DMS79 (cell line): ENCODE data around the gene ZBTB40.
A peak's percentile ranks its signal among the peaks of the same experiment; 100 is the strongest.

Experiments
- DNase-seq: peaks from one replicate; lab custom pipeline; 2025; lab: John Stamatoyannopoulos, UW

The ZBTB40 gene

GRCh38 chr1:22556391-22557104 lies 104.9 kb downstream of the ZBTB40 start:
- DNase-seq: no peak

GRCh38 chr1:22557341-22557950 lies 105.8 kb downstream of the ZBTB40 start:
- no peak for DNase-seq

- peak; percentile 2 for DNase-seq
Observed at GRCh38 chr1:22562584-22563583, 111.2 kb downstream of the ZBTB40 start, which contains the start of gene EPHA8. Gene EPHA8 (plus strand): TSS chr1:22563489. CDS start chr1:22563636, 147 bp downstream.

- DNase-seq: no peak
Observed at GRCh38 chr1:22563671-22564602, 112.3 kb downstream of the ZBTB40 start.

- DNase-seq: no peak
Observed at GRCh38 chr1:22566161-22566560, 114.5 kb downstream of the ZBTB40 start.

GRCh38 chr1:22567197-22567596 lies 115.5 kb downstream of the ZBTB40 start:
- no peak for DNase-seq

- no peak for DNase-seq
Observed at GRCh38 chr1:22567994-22568393, 116.3 kb downstream of the ZBTB40 start.

GRCh38 chr1:22569269-22569668 lies 117.6 kb downstream of the ZBTB40 start:
- DNase-seq: no peak

GRCh38 chr1:22570140-22570909 lies 118.7 kb downstream of the ZBTB40 start:
- no peak for DNase-seq

GRCh38 chr1:22572818-22573217 lies 121.2 kb downstream of the ZBTB40 start:
- DNase-seq: no peak

DNA sequence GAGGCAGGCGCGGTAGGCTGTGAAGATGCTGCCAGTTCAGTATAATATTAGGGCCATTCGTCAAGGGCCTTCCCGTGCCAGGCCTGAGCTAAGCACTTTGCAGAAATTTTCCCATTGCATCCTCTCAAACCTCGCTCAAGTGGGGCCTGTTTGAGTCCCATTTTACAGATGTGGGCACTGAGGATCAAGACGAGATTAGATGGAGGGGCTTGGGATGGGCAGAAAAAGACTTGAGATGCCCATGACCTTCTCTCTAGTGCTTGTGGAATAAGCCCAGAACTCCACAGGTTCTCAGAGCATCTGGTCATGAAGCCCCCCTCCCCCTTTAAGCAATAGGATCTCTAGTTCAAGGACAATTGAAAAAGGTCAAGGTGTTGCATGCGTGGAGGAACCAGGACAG lies 121.6 kb downstream of the ZBTB40 start:
- no peak for DNase-seq

DNA sequence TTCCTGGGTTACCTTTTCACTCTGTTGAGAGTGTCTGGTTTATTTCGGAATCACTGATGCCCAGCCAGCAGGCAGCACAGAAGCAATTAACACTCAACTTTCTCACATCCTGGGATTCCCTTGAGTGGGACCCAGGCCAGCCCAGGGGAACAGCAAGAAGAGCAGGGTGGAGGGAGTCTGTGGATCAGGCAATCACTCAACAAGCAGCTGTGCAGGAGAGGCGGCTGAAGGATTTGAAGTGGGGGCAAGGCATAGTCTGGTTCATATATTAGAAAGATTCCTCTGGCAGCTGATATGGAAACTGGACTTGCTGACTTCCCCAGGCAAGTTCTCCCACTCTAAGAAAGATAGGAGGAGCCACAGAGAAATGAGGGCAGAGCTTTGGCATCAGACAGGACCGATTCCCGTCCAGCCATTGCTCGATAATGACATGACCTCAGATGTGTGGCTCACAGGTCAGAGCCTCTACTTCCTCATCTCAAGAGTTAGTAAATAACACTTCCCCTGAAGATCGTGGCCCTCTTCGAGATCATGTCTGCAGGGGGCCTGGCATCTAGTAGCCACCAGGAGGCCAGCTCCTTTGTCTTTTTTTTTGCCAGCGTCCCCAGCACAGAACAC lies 124.0 kb downstream of the ZBTB40 start:
- DNase-seq: no peak

DNA sequence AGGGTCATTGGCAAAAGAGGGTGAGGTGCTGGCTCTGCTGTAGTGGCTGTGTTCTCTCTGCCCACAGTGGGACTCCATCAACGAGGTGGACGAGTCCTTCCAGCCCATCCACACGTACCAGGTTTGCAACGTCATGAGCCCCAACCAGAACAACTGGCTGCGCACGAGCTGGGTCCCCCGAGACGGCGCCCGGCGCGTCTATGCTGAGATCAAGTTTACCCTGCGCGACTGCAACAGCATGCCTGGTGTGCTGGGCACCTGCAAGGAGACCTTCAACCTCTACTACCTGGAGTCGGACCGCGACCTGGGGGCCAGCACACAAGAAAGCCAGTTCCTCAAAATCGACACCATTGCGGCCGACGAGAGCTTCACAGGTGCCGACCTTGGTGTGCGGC lies 124.5 kb downstream of the ZBTB40 start:
- no peak for DNase-seq

GRCh38 chr1:22576617-22577016 lies 125.0 kb downstream of the ZBTB40 start:
- no peak for DNase-seq

- DNase-seq: no peak
Observed at GRCh38 chr1:22578732-22579361, 127.2 kb downstream of the ZBTB40 start.

- no peak for DNase-seq
Observed at GRCh38 chr1:22579541-22580155, 128.0 kb downstream of the ZBTB40 start.
